ENCODE measurements around the gene NEK1. TPM values are rescaled to one million over a fixed set of nuclear protein-coding genes. Genes with fewer than 3 reads are reported as not detected.
"Not testable (repeated sequence)": the region's sequence is repeated elsewhere in the genome, so short reads cannot be mapped to it uniquely, and the experiment has no call there.

Gene NEK1
- total RNA-seq, 2 experiments from 2014 or later, result 12.9 to 21.6 TPM

- ATAC-seq, result no peak
- DNase-seq, result no peak
- CTCF ChIA-PET, result interaction anchor here (2.0 kb wide), 1 partner anchor 15 kb away, joined by 10 read pairs; the partner anchor contains the start of gene CLCN3
- Mint-ChIP-seq H3K4me3 (no peak overlapping the region), H3K27me3 (no peaks in the 10 kb centered on the region), H3K36me3 (peaks cover 30% of the 10 kb centered on the region), H3K27ac (peak overlapping the region; percentile 76), H3K4me1 (peaks cover 41% of the 10 kb centered on the region), H3K9me3 (ENCODE audit: low read depth) (no peaks in the 10 kb centered on the region)
These were observed 7.5 kb downstream of the NEK1 start for GRCh38 chr4:169604903-169605331.

- peak; percentile 92 for ATAC-seq
- peak; percentile 75 for DNase-seq
- Mint-ChIP-seq H3K4me3 (no peak overlapping the region), H3K27ac (peak overlapping the region; percentile 76), H3K4me1 (peaks cover 41% of the 10 kb centered on the region), H3K9me3 (ENCODE audit: low read depth) (no peaks in the 10 kb centered on the region), H3K36me3 (peaks cover 31% of the 10 kb centered on the region), H3K27me3 (no peaks in the 10 kb centered on the region)
- CTCF ChIA-PET, result interaction anchor here (0.7 to 1.1 kb wide), 3 partner anchors 9 to 441 kb away, joined by 3 to 4 read pairs (median 3); no protein-coding TSS in a partner anchor
These were observed 8.1 kb downstream of the NEK1 start for GRCh38 chr4:169604131-169604900.

GRCh38 chr4:169603312-169603711 lies 9.1 kb downstream of the NEK1 start:
- Mint-ChIP-seq H3K27ac (no peak overlapping the region), H3K36me3 (peaks cover 28% of the 10 kb centered on the region), H3K4me1 (peaks cover 38% of the 10 kb centered on the region), H3K9me3 (ENCODE audit: low read depth) (no peaks in the 10 kb centered on the region), H3K27me3 (no peaks in the 10 kb centered on the region), H3K4me3 (no peak overlapping the region)
- CTCF ChIA-PET, result interaction anchor here (0.7 to 2.7 kb wide), 3 partner anchors 8 to 442 kb away, joined by 4 to 6 read pairs (median 4); no protein-coding TSS in a partner anchor
- DNase-seq (no peak), ATAC-seq (no peak)

- ATAC-seq (no peak), DNase-seq (no peak)
- Mint-ChIP-seq H3K9me3 (ENCODE audit: low read depth) (no peaks in the 10 kb centered on the region), H3K27me3 (no peaks in the 10 kb centered on the region), H3K4me1 (peaks cover 28% of the 10 kb centered on the region), H3K36me3 (peaks cover 15% of the 10 kb centered on the region), H3K27ac (peak overlapping the region; percentile 15), H3K4me3 (no peak overlapping the region)
- CTCF ChIA-PET, result interaction anchor here (1.2 to 2.7 kb wide), 2 partner anchors 12 to 13 kb away, joined by 4 to 6 read pairs; no protein-coding TSS in a partner anchor
These were observed 11.2 kb downstream of the NEK1 start for GRCh38 chr4:169601016-169601771.

- CTCF ChIA-PET, result no interaction called here
- H3K4me1 Mint-ChIP-seq, result peaks cover 3% of the 10 kb centered on the region
- DNase-seq, result no peak
- H3K9me3 Mint-ChIP-seq (ENCODE audit: low read depth), result no peaks in the 10 kb centered on the region
- no peaks in the 10 kb centered on the region for H3K27me3 Mint-ChIP-seq
- H3K36me3 Mint-ChIP-seq, result peaks cover 11% of the 10 kb centered on the region
- ATAC-seq, result no peak
- no peak overlapping the region for H3K27ac Mint-ChIP-seq
- no peak overlapping the region for H3K4me3 Mint-ChIP-seq
These were observed 17.7 kb downstream of the NEK1 start for GRCh38 chr4:169594560-169595195.

GRCh38 chr4:169593050-169593560 lies 19.3 kb downstream of the NEK1 start:
- Mint-ChIP-seq H3K27ac (no peak overlapping the region), H3K27me3 (no peaks in the 10 kb centered on the region), H3K36me3 (peaks cover 19% of the 10 kb centered on the region), H3K4me1 (peaks cover 3% of the 10 kb centered on the region), H3K4me3 (no peak overlapping the region), H3K9me3 (ENCODE audit: low read depth) (no peaks in the 10 kb centered on the region)
- no peak for ATAC-seq
- CTCF ChIA-PET, result interaction anchor here (0.8 kb wide), 1 partner anchor 671 kb away, joined by 3 read pairs; no protein-coding TSS in a partner anchor
- no peak for DNase-seq

- H3K27ac Mint-ChIP-seq, result no peak overlapping the region
- no peaks in the 10 kb centered on the region for H3K27me3 Mint-ChIP-seq
- peaks cover 19% of the 10 kb centered on the region for H3K36me3 Mint-ChIP-seq
- no peak overlapping the region for H3K4me3 Mint-ChIP-seq
- H3K9me3 Mint-ChIP-seq (ENCODE audit: low read depth), result no peaks in the 10 kb centered on the region
- CTCF ChIA-PET, result no interaction called here
- H3K4me1 Mint-ChIP-seq, result peaks cover 8% of the 10 kb centered on the region
- ATAC-seq (no peak), DNase-seq (no peak)
These were observed 28.8 kb downstream of the NEK1 start for GRCh38 chr4:169583563-169583962.

- H3K4me1 Mint-ChIP-seq, result peaks cover 8% of the 10 kb centered on the region
- H3K9me3 Mint-ChIP-seq (ENCODE audit: low read depth), result no peaks in the 10 kb centered on the region
- ATAC-seq (no peak), DNase-seq (no peak)
- CTCF ChIA-PET, result no interaction called here
- H3K36me3 Mint-ChIP-seq, result peaks cover 17% of the 10 kb centered on the region
- H3K27me3 Mint-ChIP-seq, result no peaks in the 10 kb centered on the region
- H3K27ac Mint-ChIP-seq, result no peak overlapping the region
- H3K4me3 Mint-ChIP-seq, result no peak overlapping the region
These were observed 29.7 kb downstream of the NEK1 start for GRCh38 chr4:169582706-169583105.

GRCh38 chr4:169582203-169582602 lies 30.2 kb downstream of the NEK1 start:
- H3K9me3 Mint-ChIP-seq (ENCODE audit: low read depth), result no peaks in the 10 kb centered on the region
- ATAC-seq (peak; percentile 49), DNase-seq (no peak)
- H3K4me1 Mint-ChIP-seq, result peaks cover 8% of the 10 kb centered on the region
- CTCF ChIA-PET, result no interaction called here
- H3K27ac Mint-ChIP-seq, result peak overlapping the region; percentile 57
- peaks cover 17% of the 10 kb centered on the region for H3K36me3 Mint-ChIP-seq
- H3K27me3 Mint-ChIP-seq, result no peaks in the 10 kb centered on the region
- no peak overlapping the region for H3K4me3 Mint-ChIP-seq

- peaks cover 5% of the 10 kb centered on the region for H3K4me1 Mint-ChIP-seq
- H3K9me3 Mint-ChIP-seq (ENCODE audit: low read depth), result no peaks in the 10 kb centered on the region
- H3K36me3 Mint-ChIP-seq, result peaks cover 37% of the 10 kb centered on the region
- no peak overlapping the region for H3K27ac Mint-ChIP-seq
- ATAC-seq (no peak), DNase-seq (no peak)
- CTCF ChIA-PET, result interaction anchor here (0.6 kb wide), 1 partner anchor 855 kb away, joined by 3 read pairs; no protein-coding TSS in a partner anchor
- H3K4me3 Mint-ChIP-seq, result no peak overlapping the region
- H3K27me3 Mint-ChIP-seq, result no peaks in the 10 kb centered on the region
These were observed 38.5 kb downstream of the NEK1 start for GRCh38 chr4:169573889-169574288.

GRCh38 chr4:169571435-169571834 lies 40.9 kb downstream of the NEK1 start:
- peaks cover 5% of the 10 kb centered on the region for H3K4me1 Mint-ChIP-seq
- no peak overlapping the region for H3K27ac Mint-ChIP-seq
- H3K9me3 Mint-ChIP-seq (ENCODE audit: low read depth), result no peaks in the 10 kb centered on the region
- ATAC-seq, result no peak
- H3K36me3 Mint-ChIP-seq, result peaks cover 35% of the 10 kb centered on the region
- CTCF ChIA-PET, result no interaction called here
- no peaks in the 10 kb centered on the region for H3K27me3 Mint-ChIP-seq
- no peak for DNase-seq
- H3K4me3 Mint-ChIP-seq, result no peak overlapping the region

GRCh38 chr4:169571012-169571411 lies 41.4 kb downstream of the NEK1 start:
- H3K36me3 Mint-ChIP-seq, result peaks cover 31% of the 10 kb centered on the region
- H3K9me3 Mint-ChIP-seq (ENCODE audit: low read depth); H3K4me3 Mint-ChIP-seq; ATAC-seq; H3K4me1 Mint-ChIP-seq; DNase-seq; H3K27me3 Mint-ChIP-seq; H3K27ac Mint-ChIP-seq; CTCF ChIA-PET: not testable (repeated sequence)

GRCh38 chr4:169570266-169570665 lies 42.1 kb downstream of the NEK1 start:
- H3K27ac Mint-ChIP-seq; H3K4me1 Mint-ChIP-seq; H3K9me3 Mint-ChIP-seq (ENCODE audit: low read depth); CTCF ChIA-PET; H3K4me3 Mint-ChIP-seq; H3K27me3 Mint-ChIP-seq; ATAC-seq; DNase-seq: not testable (repeated sequence)
- H3K36me3 Mint-ChIP-seq, result peaks cover 29% of the 10 kb centered on the region
